SK-N-SH treated with all-trans-retinoic acid at 6 μM for 48 hours (cell line): ENCODE measurements around the gene ABI1.

Experiments
- ARNTL ChIP-seq: fragments of 450-650 bp; formaldehyde crosslinking; IDR thresholded peaks from 2 replicates; pipeline ENCODE4 v1.5.0; 2020; ENCODE audit warnings: low read depth, mild to moderate bottlenecking, moderate library complexity, borderline replicate concordance
- CREB5 ChIP-seq: fragments of 250-450 bp; sonication (Bioruptor Pico); IDR thresholded peaks from 2 replicates; pipeline ENCODE4 v1.5.1; 2020; ENCODE audit warnings: low read depth, mild to moderate bottlenecking, moderate library complexity
- GLIS3 ChIP-seq: fragments of 250-450 bp; sonication (Bioruptor Pico); IDR thresholded peaks from 2 replicates; pipeline ENCODE4 v1.5.0; 2020; ENCODE audit warnings: mild to moderate bottlenecking, moderate library complexity
- PATZ1 ChIP-seq: fragments of 250-450 bp; sonication (Bioruptor Pico); IDR thresholded peaks from 2 replicates; pipeline ENCODE4 v1.8.0; 2020; ENCODE audit warnings: mild to moderate bottlenecking, moderate library complexity, borderline replicate concordance
- PPARA ChIP-seq: fragments of 250-450 bp; sonication (Bioruptor Pico); IDR thresholded peaks from 2 replicates; pipeline ENCODE4 v1.5.0; 2020; ENCODE audit warnings: mild to moderate bottlenecking, borderline replicate concordance
- RARB ChIP-seq: fragments of 250-450 bp; sonication (Bioruptor Pico); IDR thresholded peaks from 2 replicates; pipeline ENCODE4 v1.8.0; 2021; ENCODE audit warnings: mild to moderate bottlenecking, moderate library complexity
- ZFP3 ChIP-seq: fragments of 250-450 bp; sonication (Bioruptor Pico); IDR thresholded peaks from 2 replicates; pipeline ENCODE4 v1.5.0; 2020; ENCODE audit warnings: mild to moderate bottlenecking, moderate library complexity
- ZNF8 ChIP-seq: fragments of 450-650 bp; formaldehyde crosslinking; IDR thresholded peaks from 2 replicates; pipeline ENCODE4 v1.5.0; 2020; ENCODE audit warnings: mild to moderate bottlenecking, moderate library complexity
- TF ChIP-seq, protein P1 (sequence below): fragments of 250-450 bp; sonication (Bioruptor Pico); IDR thresholded peaks from 2 replicates; pipeline ENCODE4 v1.5.1; 2021; ENCODE audit warnings: mild to moderate bottlenecking, moderate library complexity

DNA sequence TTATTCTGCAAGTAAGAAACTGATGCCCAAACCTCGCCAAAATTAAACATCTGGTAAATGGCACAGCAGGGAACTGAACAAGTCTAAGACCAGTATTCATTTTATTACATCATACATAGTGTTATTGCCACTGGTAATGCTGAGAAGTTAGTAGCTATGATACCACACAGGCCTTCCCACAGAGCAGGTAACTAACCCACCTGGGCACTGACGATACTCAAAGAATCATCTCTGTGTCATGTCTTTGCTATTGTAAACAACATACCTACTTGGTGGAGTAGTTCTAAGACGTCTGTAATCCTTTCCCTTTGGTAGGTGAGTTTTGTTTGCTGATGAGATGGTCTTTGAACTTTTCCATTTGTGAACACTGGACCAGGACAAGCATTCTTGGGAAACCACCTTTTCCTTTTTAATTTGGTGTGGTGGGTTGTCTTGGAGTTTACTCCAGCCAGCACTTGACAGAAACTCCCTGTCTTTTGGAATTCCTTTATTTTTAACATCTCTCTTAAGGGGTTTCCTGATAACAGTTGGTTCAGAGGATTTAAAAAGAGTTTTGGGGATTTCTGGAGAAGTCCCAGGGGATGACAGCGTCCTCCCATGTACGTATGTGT, 122.4 kb downstream of the ABI1 start:
- TF ChIP-seq RARB (CRISPR knock-in tag) (no peak), ZNF8 (CRISPR knock-in tag) (no peak), ZFP3 (CRISPR knock-in tag) (no peak), CREB5 (CRISPR knock-in tag) (no peak), PPARA (no peak), GLIS3 (CRISPR knock-in tag) (no peak), PATZ1 (CRISPR knock-in tag) (no peak), ARNTL (no peak)
- TF ChIP-seq, protein P1, sequence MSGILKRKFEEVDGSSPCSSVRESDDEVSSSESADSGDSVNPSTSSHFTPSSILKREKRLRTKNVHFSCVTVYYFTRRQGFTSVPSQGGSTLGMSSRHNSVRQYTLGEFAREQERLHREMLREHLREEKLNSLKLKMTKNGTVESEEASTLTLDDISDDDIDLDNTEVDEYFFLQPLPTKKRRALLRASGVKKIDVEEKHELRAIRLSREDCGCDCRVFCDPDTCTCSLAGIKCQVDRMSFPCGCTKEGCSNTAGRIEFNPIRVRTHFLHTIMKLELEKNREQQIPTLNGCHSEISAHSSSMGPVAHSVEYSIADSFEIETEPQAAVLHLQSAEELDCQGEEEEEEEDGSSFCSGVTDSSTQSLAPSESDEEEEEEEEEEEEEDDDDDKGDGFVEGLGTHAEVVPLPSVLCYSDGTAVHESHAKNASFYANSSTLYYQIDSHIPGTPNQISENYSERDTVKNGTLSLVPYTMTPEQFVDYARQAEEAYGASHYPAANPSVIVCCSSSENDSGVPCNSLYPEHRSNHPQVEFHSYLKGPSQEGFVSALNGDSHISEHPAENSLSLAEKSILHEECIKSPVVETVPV (CRISPR knock-in tag): no peak
